Measurements from ENCODE around the gene PLCB4.

The PLCB4 gene

DNA sequence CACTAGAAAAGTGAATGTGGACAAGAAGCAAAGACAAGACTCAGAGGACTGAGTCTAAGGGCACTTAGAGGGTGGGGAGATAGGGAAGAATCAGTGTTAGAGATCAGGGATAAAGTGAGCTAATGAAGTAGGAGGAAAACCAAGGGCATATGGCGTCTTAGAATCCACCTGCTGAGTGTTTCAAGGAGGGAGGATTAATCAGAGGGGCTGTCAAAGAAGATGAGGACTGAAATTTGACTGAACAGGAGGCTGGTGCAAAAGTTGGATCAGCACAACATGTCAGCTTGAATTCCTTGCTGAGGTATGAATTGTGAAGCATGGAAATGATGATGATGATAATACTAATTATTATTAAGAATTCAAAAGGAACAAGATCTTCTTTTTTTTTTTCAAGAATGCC is 39.4 kb downstream of the PLCB4 start:
- Histone ChIP-seq H4K20me1 (ENCODE audit: insufficient read depth, low read length, poor library complexity, severe bottlenecking) (no peaks in the 10 kb centered on the region), H3K79me2 (ENCODE audit: insufficient read depth, low read length) (no peaks in the 10 kb centered on the region), H3K4me1 (ENCODE audit: insufficient read depth, low read length, poor library complexity, severe bottlenecking) (peaks cover 14% of the 10 kb centered on the region), H3F3A (ENCODE audit: low read depth) (no peaks in the 10 kb centered on the region), H3K36me3 (ENCODE audit: insufficient read depth, low read length) (no peaks in the 10 kb centered on the region), H2AFZ (ENCODE audit: low read length) (no peak overlapping the region), H3K4me2 (ENCODE audit: low read depth, low read length, poor library complexity, severe bottlenecking) (no peak overlapping the region), H3K27me3 (ENCODE audit: insufficient read depth, low read length, poor library complexity, severe bottlenecking) (no peaks in the 10 kb centered on the region), H3K9me2 (replicated peaks; ENCODE audit: low read depth, low read length) (no peaks in the 10 kb centered on the region), H3K9ac (ENCODE audit: low read depth, low read length, poor library complexity, severe bottlenecking) (no peak overlapping the region), H3K4me3 (ENCODE audit: low read length, poor library complexity, severe bottlenecking) (no peak overlapping the region), H3K9me3 (ENCODE audit: insufficient read depth, low read depth, low read length) (no peaks in the 10 kb centered on the region)
- TF ChIP-seq, protein P1, sequence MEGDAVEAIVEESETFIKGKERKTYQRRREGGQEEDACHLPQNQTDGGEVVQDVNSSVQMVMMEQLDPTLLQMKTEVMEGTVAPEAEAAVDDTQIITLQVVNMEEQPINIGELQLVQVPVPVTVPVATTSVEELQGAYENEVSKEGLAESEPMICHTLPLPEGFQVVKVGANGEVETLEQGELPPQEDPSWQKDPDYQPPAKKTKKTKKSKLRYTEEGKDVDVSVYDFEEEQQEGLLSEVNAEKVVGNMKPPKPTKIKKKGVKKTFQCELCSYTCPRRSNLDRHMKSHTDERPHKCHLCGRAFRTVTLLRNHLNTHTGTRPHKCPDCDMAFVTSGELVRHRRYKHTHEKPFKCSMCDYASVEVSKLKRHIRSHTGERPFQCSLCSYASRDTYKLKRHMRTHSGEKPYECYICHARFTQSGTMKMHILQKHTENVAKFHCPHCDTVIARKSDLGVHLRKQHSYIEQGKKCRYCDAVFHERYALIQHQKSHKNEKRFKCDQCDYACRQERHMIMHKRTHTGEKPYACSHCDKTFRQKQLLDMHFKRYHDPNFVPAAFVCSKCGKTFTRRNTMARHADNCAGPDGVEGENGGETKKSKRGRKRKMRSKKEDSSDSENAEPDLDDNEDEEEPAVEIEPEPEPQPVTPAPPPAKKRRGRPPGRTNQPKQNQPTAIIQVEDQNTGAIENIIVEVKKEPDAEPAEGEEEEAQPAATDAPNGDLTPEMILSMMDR (conservative IDR thresholded peaks at IDR 0.05; ENCODE audit: low read length) = no peak
- TF ChIP-seq EZH2phosphoT487 (IDR thresholded peaks at IDR 0.05; ENCODE audit: borderline replicate concordance) = no peak

DNA sequence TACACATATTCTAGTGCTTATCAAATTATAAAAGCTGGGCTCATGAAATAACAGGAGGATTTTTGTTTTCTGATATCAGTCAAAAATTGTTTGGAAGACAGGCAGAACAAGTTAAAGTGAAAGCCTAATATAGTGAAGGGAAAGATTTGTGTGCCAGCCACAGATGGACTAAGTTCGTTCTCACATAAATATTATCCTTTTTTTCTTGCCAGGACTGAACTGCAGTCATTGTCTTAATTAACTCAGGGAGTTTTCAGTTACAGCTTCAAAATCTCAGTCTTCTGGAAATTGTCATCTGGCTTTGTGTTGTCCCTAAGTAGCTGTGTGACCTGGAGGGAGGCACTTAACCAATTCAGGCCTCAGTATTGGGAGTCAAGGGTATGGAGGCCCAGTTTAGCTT is 40.7 kb downstream of the PLCB4 start:
- Histone ChIP-seq H3F3A (ENCODE audit: low read depth) (no peaks in the 10 kb centered on the region), H3K36me3 (ENCODE audit: insufficient read depth, low read length) (no peaks in the 10 kb centered on the region), H3K4me3 (ENCODE audit: low read length, poor library complexity, severe bottlenecking) (no peak overlapping the region), H3K27me3 (ENCODE audit: insufficient read depth, low read length, poor library complexity, severe bottlenecking) (no peaks in the 10 kb centered on the region), H3K4me2 (ENCODE audit: low read depth, low read length, poor library complexity, severe bottlenecking) (no peak overlapping the region), H4K20me1 (ENCODE audit: insufficient read depth, low read length, poor library complexity, severe bottlenecking) (no peaks in the 10 kb centered on the region), H3K9me2 (replicated peaks; ENCODE audit: low read depth, low read length) (no peaks in the 10 kb centered on the region), H2AFZ (ENCODE audit: low read length) (no peak overlapping the region), H3K9ac (ENCODE audit: low read depth, low read length, poor library complexity, severe bottlenecking) (no peak overlapping the region), H3K4me1 (ENCODE audit: insufficient read depth, low read length, poor library complexity, severe bottlenecking) (peaks cover 20% of the 10 kb centered on the region), H3K9me3 (ENCODE audit: insufficient read depth, low read depth, low read length) (no peaks in the 10 kb centered on the region), H3K79me2 (ENCODE audit: insufficient read depth, low read length) (no peaks in the 10 kb centered on the region)
- TF ChIP-seq, protein P1 (conservative IDR thresholded peaks at IDR 0.05; ENCODE audit: low read length) = no peak
- TF ChIP-seq EZH2phosphoT487 (IDR thresholded peaks at IDR 0.05; ENCODE audit: borderline replicate concordance) = no peak

DNA sequence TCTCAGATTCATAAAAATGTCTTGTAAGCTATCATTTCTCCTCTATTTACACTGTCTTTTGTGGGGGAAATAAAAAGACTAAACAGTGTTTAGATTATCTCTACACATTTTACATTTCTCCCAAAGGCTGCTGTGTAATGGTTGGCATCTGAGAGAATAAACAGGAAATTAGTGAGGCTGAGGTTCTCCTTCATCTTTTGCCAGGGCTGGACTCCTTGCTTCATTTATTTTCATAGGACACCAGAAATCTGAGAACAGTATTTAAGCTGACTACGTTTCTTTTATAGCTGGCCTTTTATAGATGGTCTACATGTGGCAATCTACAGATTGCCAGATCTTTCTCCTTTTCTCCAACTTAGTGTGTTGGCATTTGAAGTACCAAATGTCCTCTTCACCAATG is 41.5 kb downstream of the PLCB4 start:
- Histone ChIP-seq H3K9me3 (ENCODE audit: insufficient read depth, low read depth, low read length) (no peaks in the 10 kb centered on the region), H3K36me3 (ENCODE audit: insufficient read depth, low read length) (no peaks in the 10 kb centered on the region), H3K4me3 (ENCODE audit: low read length, poor library complexity, severe bottlenecking) (no peak overlapping the region), H3K4me2 (ENCODE audit: low read depth, low read length, poor library complexity, severe bottlenecking) (no peak overlapping the region), H3F3A (ENCODE audit: low read depth) (no peaks in the 10 kb centered on the region), H3K4me1 (ENCODE audit: insufficient read depth, low read length, poor library complexity, severe bottlenecking) (peaks cover 24% of the 10 kb centered on the region), H3K79me2 (ENCODE audit: insufficient read depth, low read length) (no peaks in the 10 kb centered on the region), H3K9ac (ENCODE audit: low read depth, low read length, poor library complexity, severe bottlenecking) (no peak overlapping the region), H4K20me1 (ENCODE audit: insufficient read depth, low read length, poor library complexity, severe bottlenecking) (no peaks in the 10 kb centered on the region), H3K27me3 (ENCODE audit: insufficient read depth, low read length, poor library complexity, severe bottlenecking) (no peaks in the 10 kb centered on the region), H2AFZ (ENCODE audit: low read length) (no peak overlapping the region), H3K9me2 (replicated peaks; ENCODE audit: low read depth, low read length) (no peaks in the 10 kb centered on the region)
- TF ChIP-seq EZH2phosphoT487 (IDR thresholded peaks at IDR 0.05; ENCODE audit: borderline replicate concordance) = no peak
- TF ChIP-seq, protein P1 (conservative IDR thresholded peaks at IDR 0.05; ENCODE audit: low read length) = no peak
